Measurements from ENCODE around the gene LRRN1.

LRRN1 gene

GRCh38 chr3:3799173-3800079 lies at the start of gene LRRN1:
LRRN1 (plus strand) TSS chr3:3799431; CDS start chr3:3844642, 45,211 bp downstream.
- peak; percentile 73 to 94 for DNase-seq (ENCODE audit: low read depth in 1 of 2, low spot score in 1 of 2)
- in situ Hi-C loops (cut with HindIII; ENCODE audit: low pct_unique_long_range_greater_than_20kb, low sequenced_read_pairs), result no loop called here
- no peak for TF ChIP-seq JUND (IDR thresholded peaks at IDR 0.05; ENCODE audit: low read depth)

GRCh38 chr3:3753416-3753815 lies 45.8 kb upstream of the LRRN1 start:
- DNase-seq (ENCODE audit: low read depth in 1 of 2, low spot score in 1 of 2), result no peak
- TF ChIP-seq JUND (IDR thresholded peaks at IDR 0.05; ENCODE audit: low read depth), result no peak

GRCh38 chr3:3765661-3766060 lies 33.6 kb upstream of the LRRN1 start:
- DNase-seq (ENCODE audit: low read depth in 1 of 2, low spot score in 1 of 2), result no peak
- in situ Hi-C loops (cut with HindIII; ENCODE audit: low pct_unique_long_range_greater_than_20kb, low sequenced_read_pairs), result no loop called here
- TF ChIP-seq JUND (IDR thresholded peaks at IDR 0.05; ENCODE audit: low read depth), result no peak

More at GRCh38 chr3:3753416-3753815, 45.8 kb upstream of the LRRN1 start:
- in situ Hi-C loops (cut with HindIII; ENCODE audit: low pct_unique_long_range_greater_than_20kb, low sequenced_read_pairs), result no loop called here

- no peak for DNase-seq (ENCODE audit: low read depth in 1 of 2, low spot score in 1 of 2)
- in situ Hi-C loops (cut with HindIII; ENCODE audit: low pct_unique_long_range_greater_than_20kb, low sequenced_read_pairs), result no loop called here
- no peak for TF ChIP-seq JUND (IDR thresholded peaks at IDR 0.05; ENCODE audit: low read depth)
These were observed 33.1 kb upstream of the LRRN1 start for GRCh38 chr3:3766140-3766539.

GRCh38 chr3:3771094-3771493 lies 28.1 kb upstream of the LRRN1 start:
- in situ Hi-C loops (cut with HindIII; ENCODE audit: low pct_unique_long_range_greater_than_20kb, low sequenced_read_pairs), result no loop called here
- DNase-seq (ENCODE audit: low read depth in 1 of 2, low spot score in 1 of 2), result no peak
- no peak for TF ChIP-seq JUND (IDR thresholded peaks at IDR 0.05; ENCODE audit: low read depth)

GRCh38 chr3:3771567-3771966 lies 27.7 kb upstream of the LRRN1 start:
- in situ Hi-C loops (cut with HindIII; ENCODE audit: low pct_unique_long_range_greater_than_20kb, low sequenced_read_pairs), result no loop called here
- no peak for DNase-seq (ENCODE audit: low read depth in 1 of 2, low spot score in 1 of 2)
- no peak for TF ChIP-seq JUND (IDR thresholded peaks at IDR 0.05; ENCODE audit: low read depth)

GRCh38 chr3:3772338-3772737 lies 26.9 kb upstream of the LRRN1 start:
- no peak for TF ChIP-seq JUND (IDR thresholded peaks at IDR 0.05; ENCODE audit: low read depth)
- no peak for DNase-seq (ENCODE audit: low read depth in 1 of 2, low spot score in 1 of 2)
- in situ Hi-C loops (cut with HindIII; ENCODE audit: low pct_unique_long_range_greater_than_20kb, low sequenced_read_pairs), result no loop called here

- in situ Hi-C loops (cut with HindIII; ENCODE audit: low pct_unique_long_range_greater_than_20kb, low sequenced_read_pairs), result no loop called here
- no peak for TF ChIP-seq JUND (IDR thresholded peaks at IDR 0.05; ENCODE audit: low read depth)
- no peak for DNase-seq (ENCODE audit: low read depth in 1 of 2, low spot score in 1 of 2)
These were observed 26.3 kb upstream of the LRRN1 start for GRCh38 chr3:3772920-3773319.

GRCh38 chr3:3776607-3777006 lies 22.6 kb upstream of the LRRN1 start:
- TF ChIP-seq JUND (IDR thresholded peaks at IDR 0.05; ENCODE audit: low read depth), result no peak
- in situ Hi-C loops (cut with HindIII; ENCODE audit: low pct_unique_long_range_greater_than_20kb, low sequenced_read_pairs), result no loop called here

GRCh38 chr3:3778216-3778615 lies 21.0 kb upstream of the LRRN1 start:
- no peak for TF ChIP-seq JUND (IDR thresholded peaks at IDR 0.05; ENCODE audit: low read depth)
- in situ Hi-C loops (cut with HindIII; ENCODE audit: low pct_unique_long_range_greater_than_20kb, low sequenced_read_pairs), result no loop called here
- DNase-seq (ENCODE audit: low read depth in 1 of 2, low spot score in 1 of 2), result no peak

More at GRCh38 chr3:3776607-3777006, 22.6 kb upstream of the LRRN1 start:
- no peak for DNase-seq (ENCODE audit: low read depth in 1 of 2, low spot score in 1 of 2)

GRCh38 chr3:3778641-3779270 lies 20.5 kb upstream of the LRRN1 start:
- no peak for DNase-seq (ENCODE audit: low read depth in 1 of 2, low spot score in 1 of 2)
- no peak for TF ChIP-seq JUND (IDR thresholded peaks at IDR 0.05; ENCODE audit: low read depth)
- in situ Hi-C loops (cut with HindIII; ENCODE audit: low pct_unique_long_range_greater_than_20kb, low sequenced_read_pairs), result no loop called here

GRCh38 chr3:3782457-3782856 lies 16.8 kb upstream of the LRRN1 start:
- no peak for DNase-seq (ENCODE audit: low read depth in 1 of 2, low spot score in 1 of 2)
- in situ Hi-C loops (cut with HindIII; ENCODE audit: low pct_unique_long_range_greater_than_20kb, low sequenced_read_pairs), result no loop called here
- TF ChIP-seq JUND (IDR thresholded peaks at IDR 0.05; ENCODE audit: low read depth), result no peak

GRCh38 chr3:3783210-3783609 lies 16.0 kb upstream of the LRRN1 start:
- in situ Hi-C loops (cut with HindIII; ENCODE audit: low pct_unique_long_range_greater_than_20kb, low sequenced_read_pairs), result no loop called here
- no peak for TF ChIP-seq JUND (IDR thresholded peaks at IDR 0.05; ENCODE audit: low read depth)
- no peak for DNase-seq (ENCODE audit: low read depth in 1 of 2, low spot score in 1 of 2)
